Ovary (tissue), 3 donors: ENCODE results near the gene GCN1.

Experiments
- CTCF ChIP-seq, 3 donors: fragments of 450-650 bp in 2 of 3; fragments of 200-600 bp in 1 of 3; IDR thresholded peaks; one replicate each; pipeline versions ENCODE4 v1.5.1 to v1.8.0; 2016 to 2022; ENCODE audit warnings: antibody characterized with exemption in 3 of 3, mild to moderate bottlenecking in 1 of 3
- EP300 ChIP-seq: sonication (generic); formaldehyde crosslinking; IDR thresholded peaks from one replicate; pipeline ENCODE4 v1.6.1; 2017; ENCODE audit warnings: antibody characterized with exemption
- donor health status: DM: no; HTN: no; CAD: no.

DNA sequence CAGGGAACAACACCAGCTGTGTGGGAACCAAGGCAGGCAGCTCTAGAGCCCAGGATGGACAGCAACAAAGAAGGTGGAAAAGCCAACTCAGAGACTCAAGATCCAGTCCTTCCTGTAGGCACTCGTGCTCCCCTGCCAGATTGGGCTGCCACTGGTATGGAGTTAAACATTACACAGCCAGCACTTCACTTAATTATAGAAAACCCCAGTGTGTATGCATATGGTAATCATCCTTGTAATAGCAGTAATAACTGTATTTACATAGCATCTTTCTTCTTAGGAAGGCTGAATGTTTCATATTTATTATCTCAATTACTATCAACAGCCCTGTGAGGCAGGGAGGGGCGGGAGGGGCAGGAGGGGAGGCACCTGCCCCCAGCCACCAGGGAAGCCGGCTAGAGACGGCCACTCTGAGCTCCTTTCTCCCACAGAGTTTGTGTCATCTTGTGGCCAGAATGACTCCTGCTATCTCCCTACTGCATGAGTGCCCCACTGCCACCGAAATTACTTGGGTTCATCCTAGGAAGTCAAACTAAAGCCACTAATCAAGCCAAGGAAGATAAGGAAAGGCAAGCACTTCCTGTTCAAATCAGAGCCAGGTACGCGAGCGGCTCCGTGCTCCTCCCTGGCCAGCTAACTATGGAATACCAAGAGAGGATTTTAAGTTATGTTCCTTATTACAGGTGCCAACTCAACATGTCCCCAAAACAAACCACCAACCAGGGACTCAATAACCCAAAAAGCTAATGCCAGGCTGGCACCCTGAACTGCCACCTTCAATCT, 62.3 kb downstream of the GCN1 start:
- TF ChIP-seq CTCF (IDR thresholded peaks at IDR 0.05) = no peak
- no peak for TF ChIP-seq EP300
